Testis (tissue), 3 donors: ENCODE results near the gene ADNP2. TPM values are rescaled to one million over a fixed set of nuclear protein-coding genes. Genes with fewer than 3 reads are reported as not detected.

Source experiments
- DNase-seq: peaks from one replicate; pipeline ENCODE4 v3.0.0-alpha.2; 2019
- H3K27ac ChIP-seq, 2 donors: fragments of 200-600 bp; sonication (generic); one replicate each; pipeline ENCODE4 v1.5.1; 2019
- H3K27me3 ChIP-seq: fragments of 200-600 bp; sonication (generic); one replicate; pipeline ENCODE4 v1.5.1; 2019
- H3K36me3 ChIP-seq: fragments of 200-600 bp; sonication (generic); one replicate; pipeline ENCODE4 v1.5.1; 2017; ENCODE audit warnings: low read depth; ENCODE audit errors: missing control alignments
- H3K4me1 ChIP-seq: fragments of 200-600 bp; sonication (generic); one replicate; pipeline ENCODE4 v1.5.1; 2019
- H3K4me3 ChIP-seq, 2 donors: fragments of 200-600 bp; sonication (generic); one replicate each; pipeline ENCODE4 v1.5.1; 2017 to 2019
- H3K9me3 ChIP-seq: fragments of 200-600 bp; sonication (generic); one replicate; pipeline ENCODE4 v1.5.1; 2017
- CTCF ChIP-seq, 3 experiments: fragments of 450-650 bp in 2 of 3; fragments of 200-600 bp in 1 of 3; sonication (generic) in 1 of 3; IDR thresholded peaks; one replicate each; pipeline ENCODE4 v1.5.1; 2016 to 2019; ENCODE audit warnings: antibody characterized with exemption in 3 of 3, mild to moderate bottlenecking in 2 of 3, moderate library complexity in 1 of 3
- POLR2A ChIP-seq: fragments of 450-650 bp; IDR thresholded peaks from one replicate; pipeline ENCODE4 v1.6.1; 2017; ENCODE audit warnings: antibody characterized with exemption, mild to moderate bottlenecking, moderate library complexity
- WGBS, 2 donors: methylation state at CpG; one replicate each; pipeline ENCODE4 v1.1.5; 2018; 5-methylcytosine and 5-hydroxymethylcytosine counted together
- intact Hi-C: fragments of 100-400 bp; cut with DNase I; formaldehyde crosslinking; loops from one replicate; pipeline ENCODE4 v1.15.1; 2023; ENCODE audit warnings: low total_unique reads
- polyA plus RNA-seq: library from polyadenylated mRNA; stranded (reverse); fragments of 350-450 nt; fragmentation: Illumina TruSeq; extraction: RNeasy Lipid Tissue Mini Kit (QIAGEN cat#74804); gene quantifications from one replicate; pipeline ENCODE4 v1.2.3, GENCODE V29; 2014; ENCODE audit warnings: low read depth, low replicate concordance; ENCODE audit not compliant: insufficient read depth
- total RNA-seq, 2 donors: library from RNA; depleted of rRNA; stranded (reverse); fragments of >200 nt; gene quantifications; one replicate each; pipeline ENCODE4 v1.2.3, GENCODE V29; 2016

ADNP2 gene
- total and polyA plus RNA-seq, 3 donors from 2014 or later = 50.0 to 57.7 (median 56.8) TPM

- Histone ChIP-seq H3K4me1 (no peaks in the 10 kb centered on the region), H3K4me3 (no peak overlapping the region), H3K27ac (no peak overlapping the region), H3K27me3 (no peaks in the 10 kb centered on the region), H3K36me3 (no peaks in the 10 kb centered on the region), H3K9me3 (no peaks in the 10 kb centered on the region)
- TF ChIP-seq POLR2A (no peak), CTCF (IDR thresholded peaks at IDR 0.05) (no peak)
- no peak for DNase-seq
- 95 to 98% methylated on average over 3 of the region's 3 CpGs for WGBS, 2 donors
- intact Hi-C loops = no loop called here
Observed at GRCh38 chr18:80132180-80132812, 23.2 kb downstream of the ADNP2 start.

GRCh38 chr18:80133124-80133523 lies 24.1 kb downstream of the ADNP2 start:
- no peak for DNase-seq
- 55 to 59% methylated on average over 1 of the region's 1 CpG for WGBS, 2 donors

GRCh38 chr18:80135136-80135535 lies 26.1 kb downstream of the ADNP2 start:
- intact Hi-C loops = no loop called here
- no peaks in the 10 kb centered on the region for H3K27me3 ChIP-seq
- no peak overlapping the region for H3K4me3 ChIP-seq
- H3K36me3 ChIP-seq = no peaks in the 10 kb centered on the region
- no peaks in the 10 kb centered on the region for H3K9me3 ChIP-seq
- H3K4me1 ChIP-seq = no peaks in the 10 kb centered on the region
- H3K27ac ChIP-seq = no peak overlapping the region
- no peak for DNase-seq
- TF ChIP-seq POLR2A (no peak), CTCF (IDR thresholded peaks at IDR 0.05) (no peak)
- WGBS, 2 donors = 78 to 97% methylated on average over 1 of the region's 1 CpG

More at GRCh38 chr18:80133124-80133523, 24.1 kb downstream of the ADNP2 start:
- intact Hi-C loops = no loop called here
- no peaks in the 10 kb centered on the region for H3K9me3 ChIP-seq
- no peaks in the 10 kb centered on the region for H3K36me3 ChIP-seq
- H3K27me3 ChIP-seq = no peaks in the 10 kb centered on the region
- H3K4me1 ChIP-seq = no peaks in the 10 kb centered on the region
- no peak overlapping the region for H3K4me3 ChIP-seq
- no peak for TF ChIP-seq CTCF (IDR thresholded peaks at IDR 0.05)
- TF ChIP-seq POLR2A = no peak
- H3K27ac ChIP-seq = no peak overlapping the region

GRCh38 chr18:80136679-80137078 lies 27.6 kb downstream of the ADNP2 start:
- WGBS, 2 donors = 95% methylated on average over 8 of the region's 8 CpGs; no CpG with 5 or more reads in 1 of the 2 donors
- no peak for DNase-seq
- Histone ChIP-seq H3K27me3 (no peaks in the 10 kb centered on the region), H3K4me1 (no peaks in the 10 kb centered on the region), H3K9me3 (no peaks in the 10 kb centered on the region), H3K27ac (no peak overlapping the region), H3K36me3 (no peaks in the 10 kb centered on the region), H3K4me3 (no peak overlapping the region)
- TF ChIP-seq CTCF (IDR thresholded peaks at IDR 0.05) (no peak), POLR2A (no peak)
- intact Hi-C loops = no loop called here

- H3K4me3 ChIP-seq = no peak overlapping the region
- DNase-seq = no peak
- WGBS, 2 donors = 94 to 96% methylated on average over 14 of the region's 14 CpGs
- no peak for TF ChIP-seq CTCF (IDR thresholded peaks at IDR 0.05)
- no peak for TF ChIP-seq POLR2A
- H3K27ac ChIP-seq = no peak overlapping the region
- no peaks in the 10 kb centered on the region for H3K9me3 ChIP-seq
- intact Hi-C loops = no loop called here
- no peaks in the 10 kb centered on the region for H3K27me3 ChIP-seq
- no peaks in the 10 kb centered on the region for H3K4me1 ChIP-seq
- no peaks in the 10 kb centered on the region for H3K36me3 ChIP-seq
Observed at GRCh38 chr18:80137137-80137536, 28.1 kb downstream of the ADNP2 start.
